ENCODE results near the gene GRIN1.

GRIN1 gene

DNA sequence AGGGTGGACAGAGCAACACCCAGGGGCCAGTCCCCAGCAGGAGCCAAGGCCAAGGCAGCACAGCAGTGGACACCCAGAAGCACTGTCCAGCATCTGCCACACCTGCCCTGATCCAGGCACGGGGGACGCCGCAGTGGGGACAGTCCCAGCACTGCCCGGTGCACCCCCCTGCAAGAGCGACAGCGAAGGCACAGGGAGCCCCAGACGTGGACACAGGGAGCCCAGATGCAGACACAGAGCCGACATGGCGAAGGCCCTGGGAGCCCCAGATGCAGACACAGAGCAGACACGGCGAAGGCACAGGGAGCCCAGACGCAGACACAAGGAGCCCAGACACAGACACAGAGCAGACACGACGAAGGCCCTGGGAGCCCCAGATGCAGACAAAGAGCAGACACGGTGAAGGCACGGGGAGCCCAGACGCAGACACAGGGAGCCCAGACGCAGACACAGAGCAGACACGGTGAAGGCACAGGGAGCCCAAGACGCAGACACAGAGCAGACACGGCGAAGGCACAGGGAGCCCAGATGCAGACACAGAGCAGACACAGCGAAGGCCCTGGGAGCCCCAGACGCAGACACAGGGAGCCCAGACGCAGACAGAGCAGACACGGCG is 45.1 kb downstream of the GRIN1 start:
- no peaks in the 10 kb centered on the region for H3K9me3 ChIP-seq (ENCODE audit: low read length)
- peaks cover 20% of the 10 kb centered on the region for H3K4me1 ChIP-seq (ENCODE audit: insufficient read depth, low read length)
- peaks cover 49% of the 10 kb centered on the region for H3K36me3 ChIP-seq (ENCODE audit: insufficient read depth, low read length)
- no peak overlapping the region for H2AFZ ChIP-seq (ENCODE audit: low read depth, low read length)
- no peaks in the 10 kb centered on the region for H3K27me3 ChIP-seq (ENCODE audit: insufficient read depth, low read length)
- H3K4me3 ChIP-seq (ENCODE audit: low read length), result no peak overlapping the region

DNA sequence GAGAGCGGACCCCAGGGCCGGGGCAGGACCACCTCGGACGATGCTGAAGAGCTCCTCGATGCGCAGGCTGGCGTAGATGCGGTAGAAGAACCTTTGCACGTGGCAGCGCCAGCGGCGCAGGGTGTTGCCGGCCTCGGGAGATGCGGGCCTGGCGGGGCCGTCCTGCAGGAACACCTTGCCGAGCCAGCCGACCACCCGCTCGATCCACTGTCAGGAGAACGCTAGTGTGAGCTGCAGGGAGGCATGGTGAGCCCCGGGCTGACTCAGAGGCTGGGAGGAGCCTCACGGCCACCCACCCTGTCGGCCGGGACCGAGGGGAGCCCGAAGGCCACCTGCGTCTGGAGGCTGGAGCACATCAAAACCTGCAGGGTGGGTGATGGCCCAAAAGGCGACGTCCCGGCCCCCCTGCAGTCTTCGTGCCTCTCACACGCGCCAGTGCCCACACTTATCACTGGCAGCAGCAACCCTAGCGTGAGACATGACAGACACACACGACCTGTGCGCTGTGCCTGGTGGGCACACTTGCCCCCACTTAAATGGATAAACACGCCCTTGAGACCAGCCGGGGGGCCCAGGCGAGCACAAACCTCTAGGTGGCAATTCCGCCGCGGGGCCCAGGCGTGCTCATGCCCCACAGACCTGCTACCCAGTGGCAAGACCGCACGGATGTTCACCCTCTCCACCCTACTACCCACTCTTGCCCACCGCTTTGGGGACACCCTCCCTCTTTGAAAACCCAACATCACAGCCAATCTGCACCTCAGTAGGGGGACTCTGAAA is 46.1 kb downstream of the GRIN1 start:
- H2AFZ ChIP-seq (ENCODE audit: low read depth, low read length), result no peak overlapping the region
- peaks cover 29% of the 10 kb centered on the region for H3K4me1 ChIP-seq (ENCODE audit: insufficient read depth, low read length)
- H3K27me3 ChIP-seq (ENCODE audit: insufficient read depth, low read length), result no peaks in the 10 kb centered on the region
- no peaks in the 10 kb centered on the region for H3K9me3 ChIP-seq (ENCODE audit: low read length)
- peaks cover 44% of the 10 kb centered on the region for H3K36me3 ChIP-seq (ENCODE audit: insufficient read depth, low read length)
- H3K4me3 ChIP-seq (ENCODE audit: low read length), result no peak overlapping the region

DNA sequence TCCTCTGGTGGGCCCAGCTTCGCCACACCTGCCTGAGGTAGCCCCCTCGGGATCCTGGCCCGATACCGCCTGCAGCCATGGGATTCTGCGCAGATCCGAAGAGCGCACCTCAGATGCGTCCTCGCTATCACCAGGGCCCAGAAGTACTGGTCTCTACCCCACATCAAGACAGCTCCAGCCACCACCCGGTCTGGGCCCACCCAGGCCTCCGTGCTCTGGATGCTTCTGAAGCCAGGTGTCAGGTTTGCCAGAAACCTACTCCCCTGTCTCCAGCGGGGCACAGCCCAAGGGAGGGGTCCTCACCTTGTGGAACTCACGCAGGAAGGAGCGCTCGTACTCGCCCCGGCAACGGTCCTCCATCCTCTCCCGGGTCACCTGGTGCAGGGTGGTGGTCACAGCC is 47.0 kb downstream of the GRIN1 start:
- Histone ChIP-seq H3K9me3 (ENCODE audit: low read length) (no peaks in the 10 kb centered on the region), H3K4me1 (ENCODE audit: insufficient read depth, low read length) (peaks cover 31% of the 10 kb centered on the region), H2AFZ (ENCODE audit: low read depth, low read length) (no peak overlapping the region), H3K4me3 (ENCODE audit: low read length) (no peak overlapping the region), H3K36me3 (ENCODE audit: insufficient read depth, low read length) (peaks cover 40% of the 10 kb centered on the region), H3K27me3 (ENCODE audit: insufficient read depth, low read length) (no peaks in the 10 kb centered on the region)

DNA sequence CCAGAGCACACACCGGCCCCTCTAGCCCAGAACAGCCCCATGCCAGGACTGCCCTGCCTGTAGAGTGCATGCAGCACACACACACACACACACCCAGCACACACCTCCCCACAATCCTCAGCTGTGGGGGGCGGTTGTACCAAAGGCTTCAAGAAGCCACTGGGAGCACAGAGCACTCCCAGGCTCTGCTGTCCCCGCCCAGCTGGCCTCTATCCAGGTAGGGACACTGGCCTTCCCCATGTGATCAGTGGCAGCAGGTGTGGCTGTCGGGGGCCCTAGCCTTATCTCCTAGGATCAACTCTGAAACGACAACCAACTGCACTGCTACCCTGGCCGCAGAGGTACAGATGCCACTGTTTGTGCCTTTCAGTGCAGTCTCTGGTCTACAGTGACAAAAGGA is 47.4 kb downstream of the GRIN1 start:
- H3K4me1 ChIP-seq (ENCODE audit: insufficient read depth, low read length), result peaks cover 31% of the 10 kb centered on the region
- H3K4me3 ChIP-seq (ENCODE audit: low read length), result no peak overlapping the region
- no peaks in the 10 kb centered on the region for H3K27me3 ChIP-seq (ENCODE audit: insufficient read depth, low read length)
- H3K9me3 ChIP-seq (ENCODE audit: low read length), result no peaks in the 10 kb centered on the region
- peaks cover 40% of the 10 kb centered on the region for H3K36me3 ChIP-seq (ENCODE audit: insufficient read depth, low read length)
- H2AFZ ChIP-seq (ENCODE audit: low read depth, low read length), result no peak overlapping the region

DNA sequence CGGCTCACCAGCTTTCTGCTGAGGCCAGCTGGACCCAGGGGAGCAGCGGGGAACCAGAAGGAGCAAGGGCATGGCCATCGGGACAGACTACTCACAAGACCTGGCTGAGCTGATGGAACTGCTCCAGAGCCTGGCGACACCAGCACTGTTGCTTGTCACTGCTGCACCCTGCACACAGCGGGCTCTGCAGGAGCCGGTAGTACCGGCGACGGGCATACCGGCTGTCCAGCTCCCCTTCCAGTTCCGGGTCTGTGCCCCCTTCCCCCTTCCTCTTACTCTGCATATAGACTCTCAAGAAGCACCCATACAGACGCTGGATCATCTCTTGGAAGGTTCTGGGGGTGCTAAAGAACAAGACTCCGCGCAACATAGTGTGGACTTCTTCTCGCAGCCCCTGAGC is 48.4 kb downstream of the GRIN1 start:
- Histone ChIP-seq H3K4me1 (ENCODE audit: insufficient read depth, low read length) (peaks cover 31% of the 10 kb centered on the region), H2AFZ (ENCODE audit: low read depth, low read length) (no peak overlapping the region), H3K27me3 (ENCODE audit: insufficient read depth, low read length) (no peaks in the 10 kb centered on the region), H3K36me3 (ENCODE audit: insufficient read depth, low read length) (peaks cover 43% of the 10 kb centered on the region), H3K9me3 (ENCODE audit: low read length) (no peaks in the 10 kb centered on the region), H3K4me3 (ENCODE audit: low read length) (peak overlapping the region; percentile 96)

DNA sequence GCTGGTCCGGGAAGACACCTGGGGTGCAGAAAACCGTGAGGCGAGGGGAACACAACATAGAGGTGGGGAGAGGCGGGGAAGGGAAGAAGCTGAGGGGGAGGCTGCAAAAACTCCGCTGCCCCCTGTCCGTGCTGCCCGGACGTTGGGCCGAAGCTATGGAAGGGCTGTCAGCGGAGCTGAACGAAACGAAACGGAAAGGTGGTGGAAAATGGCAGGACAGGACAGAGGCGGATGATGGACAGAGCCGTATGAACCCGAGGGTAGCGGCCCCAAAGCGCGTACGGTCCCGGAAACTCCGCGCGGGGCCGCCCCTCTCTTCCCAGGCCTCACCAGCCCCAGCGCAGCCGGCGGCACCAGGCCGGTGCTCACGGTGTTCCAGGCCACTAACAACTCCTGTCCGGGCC is 49.1 kb downstream of the GRIN1 start:
- Histone ChIP-seq H3K27me3 (ENCODE audit: insufficient read depth, low read length) (no peaks in the 10 kb centered on the region), H3K4me1 (ENCODE audit: insufficient read depth, low read length) (peaks cover 31% of the 10 kb centered on the region), H3K9me3 (ENCODE audit: low read length) (no peaks in the 10 kb centered on the region), H2AFZ (ENCODE audit: low read depth, low read length) (no peak overlapping the region), H3K36me3 (ENCODE audit: insufficient read depth, low read length) (peaks cover 38% of the 10 kb centered on the region), H3K4me3 (ENCODE audit: low read length) (peak overlapping the region; percentile 96)

DNA sequence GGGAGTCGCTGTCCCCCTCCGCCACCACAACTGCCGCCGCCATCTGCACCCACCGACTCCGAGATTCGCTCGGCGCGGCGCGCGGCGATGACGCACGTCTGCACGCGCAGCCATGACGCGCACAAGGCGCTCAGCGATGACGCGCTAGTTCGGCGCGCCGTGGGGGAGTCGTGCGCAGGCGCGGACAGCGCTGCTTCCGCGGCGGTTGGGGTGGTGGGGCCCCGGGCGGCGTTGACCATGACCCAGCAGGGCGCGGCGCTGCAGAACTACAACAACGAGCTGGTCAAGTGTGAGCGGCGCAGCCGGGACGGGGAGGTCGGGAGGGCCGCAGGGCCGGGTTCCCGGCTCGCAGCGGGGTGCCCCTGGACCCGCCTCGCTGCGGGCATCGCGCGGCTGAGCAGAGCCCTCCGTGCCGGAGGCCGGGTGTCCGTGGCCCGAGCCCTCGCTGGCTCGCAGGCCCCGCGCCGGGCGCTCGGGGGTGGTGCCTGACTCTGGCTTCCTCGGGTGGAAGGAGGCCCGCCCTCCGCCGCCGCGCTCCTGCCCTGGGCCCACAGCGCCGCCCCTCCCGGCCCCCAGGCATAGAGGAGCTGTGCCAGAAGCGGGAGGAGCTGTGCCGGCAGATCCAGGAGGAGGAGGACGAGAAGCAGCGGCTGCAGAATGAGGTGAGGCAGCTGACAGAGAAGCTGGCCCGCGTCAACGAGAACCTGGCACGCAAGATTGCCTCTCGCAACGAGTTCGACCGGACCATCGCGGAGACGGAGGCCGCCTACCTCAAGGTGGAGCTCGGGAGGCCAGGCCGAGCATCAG is 49.7 kb downstream of the GRIN1 start, which contains the start of the genes ANAPC2 and SSNA1:
Gene ANAPC2, minus strand, starts transcription at position 71 of the 807 bp plus-strand sequence. Its CDS starts 28 bp downstream, at position 43.
Gene SSNA1, plus strand, starts transcription at position 187 of the 807 bp plus-strand sequence. Its CDS starts 51 bp downstream, at position 238.
- Histone ChIP-seq H2AFZ (ENCODE audit: low read depth, low read length) (no peak within 1 kb of the TSS), H3K4me3 (ENCODE audit: low read length) (peak within 1 kb of the TSS; percentile 96), H3K9me3 (ENCODE audit: low read length) (no peaks in the 10 kb centered on the region), H3K36me3 (ENCODE audit: insufficient read depth, low read length) (peaks cover 32% of the 10 kb centered on the region), H3K4me1 (ENCODE audit: insufficient read depth, low read length) (peaks cover 31% of the 10 kb centered on the region), H3K27me3 (ENCODE audit: insufficient read depth, low read length) (no peaks in the 10 kb centered on the region)

DNA sequence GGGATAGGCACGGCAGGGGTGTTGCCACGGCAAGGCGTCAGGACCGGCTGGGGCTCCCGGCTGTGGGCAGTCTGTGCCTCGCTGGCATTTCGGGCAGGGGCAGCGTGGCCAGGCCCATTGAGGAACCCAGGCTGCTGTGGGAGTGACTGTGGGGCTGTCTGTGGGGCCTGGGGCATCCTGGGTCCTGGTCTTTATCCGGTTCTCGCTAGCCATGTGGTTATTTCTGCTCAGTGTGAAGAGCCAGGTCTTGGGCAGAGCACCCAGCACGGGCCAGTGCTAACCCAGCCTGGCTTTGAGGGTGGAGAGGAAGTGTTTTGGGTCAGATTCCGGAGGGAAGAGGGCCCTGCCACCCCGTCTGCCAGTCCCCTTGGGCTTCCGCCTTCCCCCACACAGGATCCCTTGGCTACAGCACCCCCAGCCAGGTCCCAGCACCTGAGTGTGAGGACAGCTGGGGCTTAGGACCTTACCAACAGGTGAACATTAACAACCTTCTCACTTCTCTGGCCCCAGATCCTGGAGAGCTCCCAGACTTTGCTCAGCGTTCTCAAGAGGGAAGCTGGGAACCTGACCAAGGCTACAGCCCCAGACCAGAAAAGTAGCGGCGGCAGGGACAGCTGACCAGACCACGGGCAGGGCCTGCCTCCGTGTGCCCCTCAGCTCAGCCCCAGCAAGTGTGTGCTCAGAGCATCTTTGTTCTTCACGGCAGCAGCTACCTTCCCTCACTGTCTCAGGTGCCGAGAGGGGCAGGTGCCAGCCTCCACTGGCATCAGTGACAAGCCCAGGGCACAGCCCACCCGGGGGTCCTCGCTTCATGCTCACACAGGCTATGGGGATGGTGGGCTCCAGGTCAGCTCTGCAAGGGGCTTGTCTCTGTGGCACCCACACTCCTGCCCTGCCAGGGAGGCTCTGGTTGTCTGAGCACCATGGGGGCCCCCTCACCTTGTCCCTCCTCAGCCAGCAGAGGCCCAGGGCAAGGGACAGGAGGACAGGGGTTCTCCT is 50.6 kb downstream of the GRIN1 start:
- H2AFZ ChIP-seq (ENCODE audit: low read depth, low read length), result no peak overlapping the region
- H3K27me3 ChIP-seq (ENCODE audit: insufficient read depth, low read length), result no peaks in the 10 kb centered on the region
- H3K36me3 ChIP-seq (ENCODE audit: insufficient read depth, low read length), result peaks cover 25% of the 10 kb centered on the region
- H3K9me3 ChIP-seq (ENCODE audit: low read length), result no peaks in the 10 kb centered on the region
- peak overlapping the region; percentile 96 for H3K4me3 ChIP-seq (ENCODE audit: low read length)
- H3K4me1 ChIP-seq (ENCODE audit: insufficient read depth, low read length), result peaks cover 37% of the 10 kb centered on the region

DNA sequence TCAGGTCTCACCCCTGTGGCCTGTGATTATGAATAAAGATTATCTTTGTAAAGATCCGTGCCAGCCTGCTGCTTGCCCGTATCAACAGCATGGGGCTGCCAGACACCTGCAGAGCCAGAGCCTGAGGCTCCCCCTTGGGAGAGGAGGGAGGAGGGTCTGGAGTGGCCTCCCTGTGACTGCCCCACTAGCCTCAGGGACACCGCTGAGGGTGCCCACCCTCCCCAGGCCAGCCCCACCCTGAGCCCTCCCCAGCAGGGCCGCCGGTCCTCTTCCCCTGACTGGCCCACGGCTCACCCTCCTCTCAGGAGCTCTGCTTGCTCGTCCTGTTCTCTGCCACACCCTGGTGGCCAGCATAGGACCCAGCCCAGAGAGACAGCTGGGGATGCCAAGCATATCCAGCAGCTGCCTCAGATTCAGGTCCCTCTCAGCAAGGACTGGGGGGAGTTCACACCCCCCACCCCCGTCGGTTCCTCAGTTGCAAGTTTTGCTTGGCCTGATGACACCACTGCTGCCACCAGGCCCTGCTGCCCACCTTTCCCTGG is 51.4 kb downstream of the GRIN1 start:
- Histone ChIP-seq H3K36me3 (ENCODE audit: insufficient read depth, low read length) (peaks cover 17% of the 10 kb centered on the region), H2AFZ (ENCODE audit: low read depth, low read length) (no peak overlapping the region)

DNA sequence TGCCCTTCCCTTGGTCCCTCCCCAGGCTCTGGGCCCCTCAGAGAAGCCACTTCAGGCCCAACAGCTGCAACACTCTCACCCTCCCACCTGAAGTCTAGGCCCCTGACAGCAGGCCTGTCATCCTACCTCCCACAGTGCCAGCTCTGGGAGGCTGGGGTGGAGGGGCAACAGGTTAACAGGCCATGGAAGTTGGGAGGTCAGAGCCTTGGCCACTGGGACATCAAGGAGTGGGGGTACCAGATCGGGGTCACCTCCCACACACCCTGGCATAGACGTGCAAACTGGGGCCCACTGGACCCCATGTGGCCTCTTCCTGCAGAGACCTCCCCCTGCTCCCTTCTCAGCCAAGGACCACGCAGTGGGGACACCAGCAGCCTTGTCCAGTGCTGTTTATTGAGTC is 52.3 kb downstream of the GRIN1 start:
- peaks cover 15% of the 10 kb centered on the region for H3K36me3 ChIP-seq (ENCODE audit: insufficient read depth, low read length)

More for the DNA sequence above, 51.4 kb downstream of the GRIN1 start:
- no peaks in the 10 kb centered on the region for H3K9me3 ChIP-seq (ENCODE audit: low read length)
- H3K4me3 ChIP-seq (ENCODE audit: low read length), result no peak overlapping the region
- H3K27me3 ChIP-seq (ENCODE audit: insufficient read depth, low read length), result no peaks in the 10 kb centered on the region
- H3K4me1 ChIP-seq (ENCODE audit: insufficient read depth, low read length), result peaks cover 41% of the 10 kb centered on the region

DNA sequence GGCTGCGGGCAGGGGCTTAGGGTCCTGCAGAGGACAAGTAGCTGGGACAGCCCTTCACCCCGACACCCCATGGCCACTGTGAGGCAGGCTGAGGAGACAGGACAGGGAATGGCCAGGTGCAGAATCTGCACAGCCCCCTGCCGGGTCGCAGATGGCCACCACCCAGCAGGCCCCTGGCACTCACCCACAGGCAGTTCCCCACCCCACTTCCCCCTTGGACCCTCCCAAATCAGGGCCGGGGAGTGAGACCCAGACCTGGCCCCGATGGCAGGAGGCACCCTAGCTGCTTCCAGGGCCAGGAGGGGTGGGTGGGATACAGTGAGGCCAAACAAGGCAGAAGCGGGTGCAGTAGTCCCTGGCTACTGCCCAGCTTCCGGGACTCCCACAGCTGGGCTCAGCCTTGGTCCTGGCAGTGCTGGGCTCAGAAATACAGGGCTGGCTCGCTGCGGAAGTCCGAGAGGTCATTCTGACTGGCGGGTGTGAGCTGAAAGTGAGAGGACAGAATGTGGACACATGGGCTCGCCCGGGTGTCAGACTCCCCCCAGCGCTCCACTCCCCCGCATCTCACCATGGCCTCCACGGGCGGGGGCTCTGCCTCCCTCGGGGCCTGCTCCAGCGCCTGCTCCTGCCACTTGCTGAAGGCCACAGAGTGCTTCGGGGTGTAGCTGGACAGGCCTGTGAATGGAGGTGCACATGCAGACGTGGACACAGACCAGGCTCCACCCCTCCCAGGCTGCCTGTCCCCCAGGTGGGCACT is 52.9 kb downstream of the GRIN1 start:
- Histone ChIP-seq H3K4me1 (ENCODE audit: insufficient read depth, low read length) (peaks cover 34% of the 10 kb centered on the region), H2AFZ (ENCODE audit: low read depth, low read length) (no peak overlapping the region), H3K36me3 (ENCODE audit: insufficient read depth, low read length) (peaks cover 15% of the 10 kb centered on the region), H3K9me3 (ENCODE audit: low read length) (no peaks in the 10 kb centered on the region), H3K4me3 (ENCODE audit: low read length) (no peak overlapping the region), H3K27me3 (ENCODE audit: insufficient read depth, low read length) (no peaks in the 10 kb centered on the region)

More for the DNA sequence above, 52.3 kb downstream of the GRIN1 start:
- Histone ChIP-seq H3K4me3 (ENCODE audit: low read length) (no peak overlapping the region), H3K4me1 (ENCODE audit: insufficient read depth, low read length) (peaks cover 40% of the 10 kb centered on the region), H2AFZ (ENCODE audit: low read depth, low read length) (no peak overlapping the region), H3K9me3 (ENCODE audit: low read length) (no peaks in the 10 kb centered on the region), H3K27me3 (ENCODE audit: insufficient read depth, low read length) (no peaks in the 10 kb centered on the region)

Data from neuron (in vitro differentiated cells).